ENCODE results near the gene HDAC4.
A peak's percentile ranks its signal among the peaks of the same experiment; 100 is the strongest.

Gene HDAC4

GRCh38 chr2:239109928-239110545 is 290.8 kb downstream of the HDAC4 start (continued):
- no peak for TF ChIP-seq ZNF513 (tag by site-specific recombination; IDR thresholded peaks at IDR 0.05)
- TF ChIP-seq ZFHX2 (tag by site-specific recombination; conservative IDR thresholded peaks at IDR 0.05) = no peak
- TF ChIP-seq ZNF148 (tag by site-specific recombination; IDR thresholded peaks at IDR 0.05; ENCODE audit: borderline replicate concordance) = no peak

- ChIA-PET CTCF (interaction anchor here (0.6 to 0.7 kb wide), 3 partner anchors 29 to 738 kb away, joined by 3 read pairs; no protein-coding TSS in a partner anchor), POLR2A (no interaction called here)
- peaks cover 7% of the 10 kb centered on the region for H3K4me1 ChIP-seq (ENCODE audit: control insufficient read depth, insufficient read depth, low read length)
- no peak overlapping the region for H3K27ac ChIP-seq (ENCODE audit: extremely low read depth, low read depth, low read length)
- no peaks in the 10 kb centered on the region for H3K9me3 ChIP-seq (ENCODE audit: control insufficient read depth, insufficient read depth, low read depth, low read length)
- no peak overlapping the region for H3K4me3 ChIP-seq (ENCODE audit: low read depth, low read length)
- peaks cover 0 to 23% of the 10 kb centered on the region in 2 experiments; a peak in 1 of 3 replicates for H3K36me3 ChIP-seq (ENCODE audit: control insufficient read depth in 2 of 2, insufficient read depth in 1 of 2, low read length in 2 of 2)
- no peak for TF ChIP-seq ZNF184 (tag by site-specific recombination; IDR thresholded peaks at IDR 0.05)
- TF ChIP-seq HIC1 (tag by site-specific recombination; IDR thresholded peaks at IDR 0.05) = no peak
- no peak for TF ChIP-seq ZNF132 (tag by site-specific recombination; IDR thresholded peaks at IDR 0.05; ENCODE audit: borderline replicate concordance)
- TF ChIP-seq ZNF501 (tag by site-specific recombination; IDR thresholded peaks at IDR 0.05) = no peak
- no peak for TF ChIP-seq SP7 (tag by site-specific recombination; IDR thresholded peaks at IDR 0.05)
- no peak for TF ChIP-seq ZBTB1 (tag by site-specific recombination; IDR thresholded peaks at IDR 0.05)
These were observed 291.5 kb downstream of the HDAC4 start for GRCh38 chr2:239109041-239109927.

- CTCF ChIA-PET = interaction anchor here (0.6 kb wide), 1 partner anchor 225 kb away, joined by 3 read pairs; no protein-coding TSS in a partner anchor
- Histone ChIP-seq H3K4me1 (ENCODE audit: control insufficient read depth, insufficient read depth, low read length) (peaks cover 4% of the 10 kb centered on the region), H3K27ac (ENCODE audit: extremely low read depth, low read depth, low read length) (no peak overlapping the region), H3K9me3 (ENCODE audit: control insufficient read depth, insufficient read depth, low read depth, low read length) (no peaks in the 10 kb centered on the region), H3K4me3 (ENCODE audit: low read depth, low read length) (no peak overlapping the region), H3K36me3 (ENCODE audit: control insufficient read depth in 2 of 2, insufficient read depth in 1 of 2, low read length in 2 of 2) (peaks cover 0 to 23% of the 10 kb centered on the region in 2 experiments; a peak in 1 of 3 replicates)
- POLR2A ChIA-PET = no interaction called here
- no peak for TF ChIP-seq ZNF629 (tag by site-specific recombination; IDR thresholded peaks at IDR 0.05)
- peak; percentile 82 for TF ChIP-seq REST (tag by site-specific recombination; IDR thresholded peaks at IDR 0.05)
- TF ChIP-seq PRDM1 (tag by site-specific recombination; IDR thresholded peaks at IDR 0.05) = no peak
- TF ChIP-seq ZNF274 (IDR thresholded peaks at IDR 0.05; ENCODE audit: low read length) = no peak
- TF ChIP-seq ZNF274 (tag by site-specific recombination; IDR thresholded peaks at IDR 0.05; ENCODE audit: borderline replicate concordance) = no peak
These were observed 292.4 kb downstream of the HDAC4 start for GRCh38 chr2:239108459-239108858.
